Regular cardiac myocyte (primary cell): Measurements from ENCODE around the gene PRLH. TPM values are rescaled to one million over a fixed set of nuclear protein-coding genes. Genes with fewer than 3 reads are reported as not detected.

Experiments
- total RNA-seq: library from RNA; depleted of rRNA; stranded (reverse); fragments of >200 nt; gene quantifications from 2 replicates; pipeline ENCODE4 v1.2.3, GENCODE V29; 2014

Gene PRLH, protein sequence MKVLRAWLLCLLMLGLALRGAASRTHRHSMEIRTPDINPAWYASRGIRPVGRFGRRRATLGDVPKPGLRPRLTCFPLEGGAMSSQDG
- total RNA-seq: not detected in 2 replicates

DNA sequence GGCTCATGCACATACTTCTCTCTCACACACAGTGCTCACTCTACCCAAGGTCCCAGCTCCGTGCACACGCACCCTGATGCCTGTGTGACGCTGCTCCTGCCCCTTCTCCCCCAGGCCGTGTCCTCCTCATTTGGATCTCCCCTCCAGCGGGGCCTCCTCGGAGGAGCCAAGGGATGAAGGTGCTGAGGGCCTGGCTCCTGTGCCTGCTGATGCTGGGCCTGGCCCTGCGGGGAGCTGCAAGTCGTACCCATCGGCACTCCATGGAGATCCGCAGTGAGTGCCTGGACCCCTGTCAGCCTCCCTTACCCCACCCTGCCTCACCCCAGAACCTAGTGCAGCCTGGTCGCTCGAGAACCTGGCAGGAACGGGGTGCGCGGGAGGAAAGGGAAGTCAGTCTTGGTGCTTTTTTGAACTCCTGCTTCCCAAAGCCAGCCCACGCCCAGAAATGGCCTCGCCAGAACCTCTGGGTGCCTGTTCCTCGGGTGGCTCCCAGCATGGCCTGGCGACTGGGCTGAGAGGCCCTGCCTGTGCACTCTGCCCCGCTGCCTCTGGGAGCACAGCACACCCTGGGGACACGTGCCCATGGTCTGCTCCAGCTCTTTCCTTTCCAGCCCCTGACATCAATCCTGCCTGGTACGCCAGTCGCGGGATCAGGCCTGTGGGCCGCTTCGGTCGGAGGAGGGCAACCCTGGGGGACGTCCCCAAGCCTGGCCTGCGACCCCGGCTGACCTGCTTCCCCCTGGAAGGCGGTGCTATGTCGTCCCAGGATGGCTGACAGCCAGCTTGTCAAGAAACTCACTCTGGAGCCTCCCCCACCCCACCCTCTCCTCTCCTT, at the start of gene PRLH:
Gene PRLH (plus strand): TSS at position 174 of the 835 bp plus-strand sequence. CDS start 0 bp downstream, at position 174.

DNA sequence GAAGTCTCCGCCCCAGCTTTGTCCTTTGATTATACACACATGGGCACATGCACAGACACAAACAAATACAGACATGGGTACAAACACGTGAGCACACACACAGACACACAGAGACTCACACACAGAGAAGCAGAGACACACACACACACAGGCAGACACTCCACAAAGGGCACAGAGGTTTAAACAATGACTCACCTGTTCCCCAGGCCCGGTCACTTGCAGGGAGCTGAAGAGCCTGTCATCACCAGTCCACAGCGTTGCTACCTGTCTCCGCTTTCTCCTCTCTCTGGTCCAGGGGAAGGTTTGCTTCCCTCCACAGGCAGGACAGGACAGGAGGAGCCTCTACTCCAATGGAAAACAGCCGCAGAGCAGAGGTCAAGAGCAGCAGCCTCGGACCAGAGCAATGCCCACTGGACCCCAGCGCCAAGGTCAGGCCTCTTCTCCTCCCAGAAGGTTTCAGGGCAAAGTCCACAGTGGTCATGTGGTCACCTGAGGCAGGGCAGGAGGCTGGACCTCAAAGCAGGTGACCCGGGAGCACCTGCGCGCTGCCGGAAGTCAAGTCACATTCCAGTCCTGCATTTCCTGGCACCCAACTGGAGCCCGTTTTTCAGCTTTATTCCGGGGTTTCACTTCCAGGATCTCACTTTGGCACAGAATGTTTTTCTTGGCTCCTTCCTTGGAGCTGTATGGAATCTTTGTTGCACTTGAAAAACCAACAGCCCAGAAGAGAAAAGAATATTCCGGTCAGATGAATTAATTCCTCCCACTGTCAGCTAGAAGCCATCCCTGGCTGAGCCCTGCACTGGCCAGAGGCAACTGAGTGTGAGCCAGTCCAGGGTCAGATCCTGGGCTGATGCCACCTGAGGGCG, 24.1 kb downstream of the PRLH start, which contains the start of gene RAB17:
Gene RAB17 (minus strand): TSS at position 463 of the 869 bp plus-strand sequence. CDS start 4,580 bp downstream, outside the sequence.

Other genes with a start within 250 kb of the PRLH start
- 664 and 1,543 TPM in 2 replicates for gene COL6A3, start 152.4 kb upstream of the PRLH start, total RNA-seq
- gene MLPH, start 79.3 kb upstream of the PRLH start, total RNA-seq: 7.6 and 24.7 TPM in 2 replicates
- gene RAB17, start 24.2 kb downstream of the PRLH start, total RNA-seq: 0.19 and 0.56 TPM in 2 replicates
- 83.2 and 87.6 TPM in 2 replicates for gene LRRFIP1, start 61.0 kb downstream of the PRLH start, total RNA-seq
- gene RBM44, start 232.2 kb downstream of the PRLH start, total RNA-seq: 0.19 and 0.56 TPM in 2 replicates